GM12878 (cell line): ENCODE data around the gene GMIP.

Experiments used
- BACH1 ChIP-seq: fragments of 450-650 bp; IDR thresholded peaks from 2 replicates; pipeline ENCODE4 v1.6.1; 2017; ENCODE audit warnings: mild to moderate bottlenecking, borderline replicate concordance
- CTCF ChIP-seq, 3 experiments: IDR thresholded peaks in 2 of 3; conservative IDR thresholded peaks in 1 of 3; 2 replicates each; pipeline ENCODE4 v1.5.1; 2011; ENCODE audit warnings: low read depth in 3 of 3, low read length in 3 of 3, mild to moderate bottlenecking in 3 of 3, control low read depth in 2 of 3, moderate library complexity in 2 of 3, inconsistent platforms in 1 of 3, mixed read lengths in 1 of 3; ENCODE audit not compliant: control insufficient read depth in 2 of 3, insufficient read depth in 1 of 3; ENCODE audit errors: extremely low read depth in 1 of 3
- ELK1 ChIP-seq: IDR thresholded peaks from 2 replicates; pipeline ENCODE4 v1.6.1; 2012; ENCODE audit warnings: low read depth, low read length, improper control_type of control experiment
- POLR2A ChIP-seq: IDR thresholded peaks from 2 replicates; pipeline ENCODE4 v1.6.1; 2011; ENCODE audit warnings: low read depth, mild to moderate bottlenecking, low read length
- SIN3A ChIP-seq: IDR thresholded peaks from 2 replicates; pipeline ENCODE4 v1.6.1; 2012; ENCODE audit warnings: low read depth, low read length, improper control_type of control experiment
- ZNF274 ChIP-seq: IDR thresholded peaks from one replicate; pipeline ENCODE4 v1.8.0; 2011; ENCODE audit not compliant: insufficient read length, insufficient read depth
- ZNF384 ChIP-seq: IDR thresholded peaks from 2 replicates; pipeline ENCODE4 v1.6.1; 2012; ENCODE audit warnings: low read depth, mild to moderate bottlenecking, low read length, improper control_type of control experiment, borderline replicate concordance
- ZSCAN29 ChIP-seq: fragments of 450-650 bp; IDR thresholded peaks from 2 replicates; pipeline ENCODE4 v1.6.1; 2017; ENCODE audit warnings: mild to moderate bottlenecking, moderate library complexity
- TF ChIP-seq, protein P1 (sequence below): IDR thresholded peaks from 2 replicates; pipeline ENCODE4 v1.6.1; 2012; ENCODE audit warnings: mild to moderate bottlenecking, low read depth, low read length
- TF ChIP-seq, protein P2 (sequence below): fragments of 150-350 bp; IDR thresholded peaks from 2 replicates; pipeline ENCODE4 v1.6.1; 2016; ENCODE audit warnings: low read depth, low read length
- TF ChIP-seq, protein P3 (sequence below): IDR thresholded peaks from 2 replicates; pipeline ENCODE4 v1.6.1; 2012; ENCODE audit warnings: low read depth, low read length, improper control_type of control experiment

DNA sequence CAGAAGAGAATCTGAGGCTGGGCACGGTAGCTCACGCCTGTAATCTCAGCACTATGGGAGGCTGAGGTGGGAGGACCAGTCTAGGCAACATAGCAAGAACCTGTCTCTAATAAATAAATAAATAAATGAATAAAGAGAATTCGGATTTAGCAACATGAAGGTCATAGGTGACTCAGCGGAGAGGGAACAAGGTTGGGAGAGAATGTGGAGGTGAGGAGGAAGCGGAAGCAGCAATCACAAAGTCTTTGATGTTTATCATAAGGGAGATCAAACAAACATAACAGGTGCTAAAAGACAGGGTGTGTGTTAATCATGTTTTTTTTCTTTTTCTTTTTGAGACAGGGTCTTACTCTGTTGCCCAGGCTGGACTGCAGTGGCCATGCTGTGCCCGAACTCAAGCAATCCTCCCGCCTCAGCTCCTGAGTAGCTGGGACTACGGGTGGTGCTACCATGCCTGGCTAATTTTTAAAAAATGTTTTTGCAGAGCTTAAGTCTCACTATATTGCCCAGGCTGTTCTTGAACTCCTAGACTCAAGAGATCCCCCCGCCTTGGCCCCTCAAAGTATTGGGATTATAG lies 41.2 kb downstream of the GMIP start:
- TF ChIP-seq CTCF (IDR thresholded peaks at IDR 0.05 in 2 of 3, conservative IDR thresholded peaks at IDR 0.05 in 1 of 3; ENCODE audit: control insufficient read depth in 2 of 3, extremely low read depth in 1 of 3, insufficient read depth in 1 of 3, low read depth in 3 of 3, low read length in 3 of 3): no peak
- no peak for TF ChIP-seq ZSCAN29
- TF ChIP-seq SIN3A: no peak
- TF ChIP-seq ELK1: no peak
- no peak for TF ChIP-seq ZNF274
- TF ChIP-seq POLR2A: no peak
- TF ChIP-seq, protein P1, sequence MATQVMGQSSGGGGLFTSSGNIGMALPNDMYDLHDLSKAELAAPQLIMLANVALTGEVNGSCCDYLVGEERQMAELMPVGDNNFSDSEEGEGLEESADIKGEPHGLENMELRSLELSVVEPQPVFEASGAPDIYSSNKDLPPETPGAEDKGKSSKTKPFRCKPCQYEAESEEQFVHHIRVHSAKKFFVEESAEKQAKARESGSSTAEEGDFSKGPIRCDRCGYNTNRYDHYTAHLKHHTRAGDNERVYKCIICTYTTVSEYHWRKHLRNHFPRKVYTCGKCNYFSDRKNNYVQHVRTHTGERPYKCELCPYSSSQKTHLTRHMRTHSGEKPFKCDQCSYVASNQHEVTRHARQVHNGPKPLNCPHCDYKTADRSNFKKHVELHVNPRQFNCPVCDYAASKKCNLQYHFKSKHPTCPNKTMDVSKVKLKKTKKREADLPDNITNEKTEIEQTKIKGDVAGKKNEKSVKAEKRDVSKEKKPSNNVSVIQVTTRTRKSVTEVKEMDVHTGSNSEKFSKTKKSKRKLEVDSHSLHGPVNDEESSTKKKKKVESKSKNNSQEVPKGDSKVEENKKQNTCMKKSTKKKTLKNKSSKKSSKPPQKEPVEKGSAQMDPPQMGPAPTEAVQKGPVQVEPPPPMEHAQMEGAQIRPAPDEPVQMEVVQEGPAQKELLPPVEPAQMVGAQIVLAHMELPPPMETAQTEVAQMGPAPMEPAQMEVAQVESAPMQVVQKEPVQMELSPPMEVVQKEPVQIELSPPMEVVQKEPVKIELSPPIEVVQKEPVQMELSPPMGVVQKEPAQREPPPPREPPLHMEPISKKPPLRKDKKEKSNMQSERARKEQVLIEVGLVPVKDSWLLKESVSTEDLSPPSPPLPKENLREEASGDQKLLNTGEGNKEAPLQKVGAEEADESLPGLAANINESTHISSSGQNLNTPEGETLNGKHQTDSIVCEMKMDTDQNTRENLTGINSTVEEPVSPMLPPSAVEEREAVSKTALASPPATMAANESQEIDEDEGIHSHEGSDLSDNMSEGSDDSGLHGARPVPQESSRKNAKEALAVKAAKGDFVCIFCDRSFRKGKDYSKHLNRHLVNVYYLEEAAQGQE: no peak
- TF ChIP-seq ZNF384: no peak
- TF ChIP-seq, protein P2, sequence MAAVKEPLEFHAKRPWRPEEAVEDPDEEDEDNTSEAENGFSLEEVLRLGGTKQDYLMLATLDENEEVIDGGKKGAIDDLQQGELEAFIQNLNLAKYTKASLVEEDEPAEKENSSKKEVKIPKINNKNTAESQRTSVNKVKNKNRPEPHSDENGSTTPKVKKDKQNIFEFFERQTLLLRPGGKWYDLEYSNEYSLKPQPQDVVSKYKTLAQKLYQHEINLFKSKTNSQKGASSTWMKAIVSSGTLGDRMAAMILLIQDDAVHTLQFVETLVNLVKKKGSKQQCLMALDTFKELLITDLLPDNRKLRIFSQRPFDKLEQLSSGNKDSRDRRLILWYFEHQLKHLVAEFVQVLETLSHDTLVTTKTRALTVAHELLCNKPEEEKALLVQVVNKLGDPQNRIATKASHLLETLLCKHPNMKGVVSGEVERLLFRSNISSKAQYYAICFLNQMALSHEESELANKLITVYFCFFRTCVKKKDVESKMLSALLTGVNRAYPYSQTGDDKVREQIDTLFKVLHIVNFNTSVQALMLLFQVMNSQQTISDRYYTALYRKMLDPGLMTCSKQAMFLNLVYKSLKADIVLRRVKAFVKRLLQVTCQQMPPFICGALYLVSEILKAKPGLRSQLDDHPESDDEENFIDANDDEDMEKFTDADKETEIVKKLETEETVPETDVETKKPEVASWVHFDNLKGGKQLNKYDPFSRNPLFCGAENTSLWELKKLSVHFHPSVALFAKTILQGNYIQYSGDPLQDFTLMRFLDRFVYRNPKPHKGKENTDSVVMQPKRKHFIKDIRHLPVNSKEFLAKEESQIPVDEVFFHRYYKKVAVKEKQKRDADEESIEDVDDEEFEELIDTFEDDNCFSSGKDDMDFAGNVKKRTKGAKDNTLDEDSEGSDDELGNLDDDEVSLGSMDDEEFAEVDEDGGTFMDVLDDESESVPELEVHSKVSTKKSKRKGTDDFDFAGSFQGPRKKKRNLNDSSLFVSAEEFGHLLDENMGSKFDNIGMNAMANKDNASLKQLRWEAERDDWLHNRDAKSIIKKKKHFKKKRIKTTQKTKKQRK: no peak
- no peak for TF ChIP-seq BACH1
- TF ChIP-seq, protein P3, sequence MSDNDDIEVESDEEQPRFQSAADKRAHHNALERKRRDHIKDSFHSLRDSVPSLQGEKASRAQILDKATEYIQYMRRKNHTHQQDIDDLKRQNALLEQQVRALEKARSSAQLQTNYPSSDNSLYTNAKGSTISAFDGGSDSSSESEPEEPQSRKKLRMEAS: no peak
